Upper lobe of left lung (tissue), 6 donors: Measurements from ENCODE around the gene SMIM11. TPM values are rescaled to one million over a fixed set of nuclear protein-coding genes. Genes with fewer than 3 reads are reported as not detected.

Experiments used
- ATAC-seq, 2 donors: fragments of 200-7000 bp; cut with Tn5 transposase; one replicate each; pipeline ENCODE4 v1.9.1; 2022; ENCODE audit warnings: mild to moderate bottlenecking in 2 of 2, moderate library complexity in 2 of 2; ENCODE audit not compliant: low FRiP score in 2 of 2
- DNase-seq, 2 donors: peaks; one replicate each; pipeline ENCODE4 v3.0.0-alpha.2; 2019 to 2020
- H3K27ac ChIP-seq, 4 donors: fragments of 200-600 bp; sonication (generic); one replicate each; pipeline ENCODE4 v1.5.1; 2016 to 2019
- H3K27me3 ChIP-seq, 4 donors: fragments of 200-600 bp; sonication (generic); one replicate each; pipeline ENCODE4 v1.5.1; 2017 to 2019
- H3K36me3 ChIP-seq, 4 donors: fragments of 200-600 bp; sonication (generic); one replicate each; pipeline ENCODE4 v1.5.1; 2016 to 2019
- H3K4me1 ChIP-seq, 4 donors: fragments of 200-600 bp; sonication (generic); one replicate each; pipeline ENCODE4 v1.5.1; 2018 to 2019
- H3K4me3 ChIP-seq, 4 donors: fragments of 200-600 bp; sonication (generic); one replicate each; pipeline ENCODE4 v1.5.1; 2017 to 2019; ENCODE audit warnings: mild to moderate bottlenecking in 2 of 4, moderate library complexity in 1 of 4
- H3K9me3 ChIP-seq, 4 donors: fragments of 200-600 bp; sonication (generic); one replicate each; pipeline ENCODE4 v1.5.1; 2018 to 2019
- EP300 ChIP-seq, 4 donors: sonication (generic); formaldehyde crosslinking; IDR thresholded peaks; one replicate each; pipeline ENCODE4 v1.5.1; 2017; ENCODE audit warnings: antibody characterized with exemption in 4 of 4, control low read depth in 2 of 4
- POLR2A ChIP-seq, 4 donors: fragments of 450-650 bp; IDR thresholded peaks; one replicate each; pipeline ENCODE4 v1.5.1; 2016 to 2017; ENCODE audit warnings: antibody characterized with exemption in 4 of 4, mild to moderate bottlenecking in 2 of 4
- POLR2AphosphoS5 ChIP-seq, 2 donors: sonication (generic); formaldehyde crosslinking; IDR thresholded peaks; one replicate each; pipeline ENCODE4 v1.5.1; 2017; ENCODE audit warnings: antibody characterized with exemption in 2 of 2
- WGBS, 2 donors: methylation state at CpG; one replicate each; pipeline ENCODE4 v1.1.5; 2017 to 2018; 5-methylcytosine and 5-hydroxymethylcytosine counted together
- total RNA-seq, 6 donors: library from RNA; depleted of rRNA in 4 of 6; stranded (reverse); fragments of >200 nt in 4 of 6; gene quantifications; one replicate each; pipeline versions ENCODE4 v1.1.0 to v1.2.1, GENCODE V29; 2016 to 2021
- TF ChIP-seq, protein P1 (sequence below), 6 experiments: fragments of 450-650 bp in 4 of 6; fragments of 200-600 bp in 2 of 6; sonication (generic) in 2 of 6; IDR thresholded peaks; one replicate each; pipeline ENCODE4 v1.5.1; 2016 to 2019; ENCODE audit warnings: antibody characterized with exemption in 6 of 6
- donor health status: DM: no; HTN: no; CAD: no; lungs with moderate emphysema.
- donor health status: DM: no; HTN: yes; CAD: no; lungs with severe emphysema.

The SMIM11 gene
- total RNA-seq, 6 donors from 2014 or later, result 3.0 to 21.6 (median 8.0) TPM

DNA sequence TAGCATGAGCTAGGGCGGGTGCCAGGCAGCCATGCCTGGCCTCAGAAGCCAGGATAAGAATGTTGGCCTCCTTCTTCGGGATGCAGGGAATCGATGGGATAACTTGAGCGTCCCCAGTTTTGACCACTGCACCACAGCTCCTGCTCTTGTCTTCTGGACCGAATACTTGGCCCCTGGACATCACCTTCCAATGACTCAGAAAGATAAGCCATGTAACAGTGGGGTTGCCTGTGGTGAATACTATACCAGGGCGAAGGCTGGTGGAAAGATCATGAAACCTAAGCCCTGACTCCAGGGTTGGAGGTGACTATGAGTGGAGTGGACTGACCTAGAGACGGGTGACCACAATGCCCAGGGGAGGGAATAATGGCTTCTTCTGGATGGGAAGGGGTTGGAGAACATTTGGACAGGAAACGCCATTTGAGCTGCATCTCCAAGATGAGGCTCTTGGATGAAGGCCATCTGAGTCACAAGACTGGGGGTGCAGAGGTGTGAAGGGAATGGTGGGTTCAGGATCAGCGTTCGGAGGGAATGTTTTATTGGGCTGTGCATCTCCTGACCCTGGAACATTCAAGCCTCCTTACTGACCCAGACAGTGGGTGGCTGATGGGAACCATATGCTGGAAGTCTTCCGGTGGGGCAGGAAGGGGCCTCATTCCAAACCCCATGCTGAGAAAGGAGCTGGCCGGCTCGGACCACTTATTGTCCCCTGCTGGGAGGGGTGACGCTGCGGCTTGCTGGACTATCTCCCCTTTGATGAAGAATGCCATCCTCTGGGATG lies 30.0 kb upstream of the SMIM11 start:
- H3K4me3 ChIP-seq, result peak overlapping the region in 1 of 4 donors; percentile 10
- ATAC-seq, result peak in 1 of 2 donors; percentile 70
- peak overlapping the region; percentile 35 to 65 (median 60) for H3K27ac ChIP-seq
- TF ChIP-seq, protein P1, sequence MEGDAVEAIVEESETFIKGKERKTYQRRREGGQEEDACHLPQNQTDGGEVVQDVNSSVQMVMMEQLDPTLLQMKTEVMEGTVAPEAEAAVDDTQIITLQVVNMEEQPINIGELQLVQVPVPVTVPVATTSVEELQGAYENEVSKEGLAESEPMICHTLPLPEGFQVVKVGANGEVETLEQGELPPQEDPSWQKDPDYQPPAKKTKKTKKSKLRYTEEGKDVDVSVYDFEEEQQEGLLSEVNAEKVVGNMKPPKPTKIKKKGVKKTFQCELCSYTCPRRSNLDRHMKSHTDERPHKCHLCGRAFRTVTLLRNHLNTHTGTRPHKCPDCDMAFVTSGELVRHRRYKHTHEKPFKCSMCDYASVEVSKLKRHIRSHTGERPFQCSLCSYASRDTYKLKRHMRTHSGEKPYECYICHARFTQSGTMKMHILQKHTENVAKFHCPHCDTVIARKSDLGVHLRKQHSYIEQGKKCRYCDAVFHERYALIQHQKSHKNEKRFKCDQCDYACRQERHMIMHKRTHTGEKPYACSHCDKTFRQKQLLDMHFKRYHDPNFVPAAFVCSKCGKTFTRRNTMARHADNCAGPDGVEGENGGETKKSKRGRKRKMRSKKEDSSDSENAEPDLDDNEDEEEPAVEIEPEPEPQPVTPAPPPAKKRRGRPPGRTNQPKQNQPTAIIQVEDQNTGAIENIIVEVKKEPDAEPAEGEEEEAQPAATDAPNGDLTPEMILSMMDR (IDR thresholded peaks at IDR 0.05), result no peak
- TF ChIP-seq EP300 (IDR thresholded peaks at IDR 0.05), result no peak
- peak; percentile 19 to 34 for TF ChIP-seq POLR2AphosphoS5 (IDR thresholded peaks at IDR 0.05)
- no peaks in the 10 kb centered on the region for H3K36me3 ChIP-seq
- H3K4me1 ChIP-seq, result peaks cover 0 to 13% (median 8%) of the 10 kb centered on the region in 4 donors
- no peaks in the 10 kb centered on the region for H3K27me3 ChIP-seq
- DNase-seq, result no peak
- WGBS, 2 donors, result 77 to 88% methylated on average over 12 to 15 of the region's 15 CpGs
- no peaks in the 10 kb centered on the region for H3K9me3 ChIP-seq

DNA sequence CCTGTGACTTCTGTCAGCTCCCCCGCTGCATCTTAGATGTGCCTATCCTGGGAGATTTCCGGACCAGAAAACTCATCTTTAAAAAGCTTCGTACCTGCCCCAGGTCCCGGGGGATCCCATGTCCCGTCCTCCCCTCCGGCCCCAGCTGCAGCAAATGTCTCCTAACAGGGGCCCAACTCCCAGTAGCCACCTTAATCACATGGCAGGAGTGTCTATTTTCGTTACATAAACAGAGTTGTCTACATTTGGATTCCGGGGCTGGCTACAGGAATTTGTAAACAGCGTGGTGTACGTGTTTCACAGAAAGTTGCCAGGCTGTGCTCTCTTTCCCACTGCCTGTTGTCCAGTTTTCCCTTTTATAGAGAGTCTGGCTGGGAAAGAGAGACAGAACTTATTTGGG lies 29.4 kb upstream of the SMIM11 start:
- Histone ChIP-seq H3K9me3 (no peaks in the 10 kb centered on the region), H3K27me3 (no peaks in the 10 kb centered on the region), H3K27ac (peak overlapping the region; percentile 35 to 65 (median 60)), H3K36me3 (no peaks in the 10 kb centered on the region), H3K4me3 (peak overlapping the region in 1 of 4 donors; percentile 10), H3K4me1 (peaks cover 0 to 13% (median 8%) of the 10 kb centered on the region in 4 donors)
- TF ChIP-seq EP300 (IDR thresholded peaks at IDR 0.05), result no peak
- TF ChIP-seq POLR2A (IDR thresholded peaks at IDR 0.05), result no peak
- TF ChIP-seq, protein P1 (IDR thresholded peaks at IDR 0.05), result no peak
- no peak for TF ChIP-seq POLR2AphosphoS5 (IDR thresholded peaks at IDR 0.05)
- ATAC-seq (no peak), DNase-seq (peak in 1 of 2 donors; percentile 19)
- WGBS, 2 donors, result 76 to 80% methylated on average over 7 to 10 of the region's 10 CpGs

DNA sequence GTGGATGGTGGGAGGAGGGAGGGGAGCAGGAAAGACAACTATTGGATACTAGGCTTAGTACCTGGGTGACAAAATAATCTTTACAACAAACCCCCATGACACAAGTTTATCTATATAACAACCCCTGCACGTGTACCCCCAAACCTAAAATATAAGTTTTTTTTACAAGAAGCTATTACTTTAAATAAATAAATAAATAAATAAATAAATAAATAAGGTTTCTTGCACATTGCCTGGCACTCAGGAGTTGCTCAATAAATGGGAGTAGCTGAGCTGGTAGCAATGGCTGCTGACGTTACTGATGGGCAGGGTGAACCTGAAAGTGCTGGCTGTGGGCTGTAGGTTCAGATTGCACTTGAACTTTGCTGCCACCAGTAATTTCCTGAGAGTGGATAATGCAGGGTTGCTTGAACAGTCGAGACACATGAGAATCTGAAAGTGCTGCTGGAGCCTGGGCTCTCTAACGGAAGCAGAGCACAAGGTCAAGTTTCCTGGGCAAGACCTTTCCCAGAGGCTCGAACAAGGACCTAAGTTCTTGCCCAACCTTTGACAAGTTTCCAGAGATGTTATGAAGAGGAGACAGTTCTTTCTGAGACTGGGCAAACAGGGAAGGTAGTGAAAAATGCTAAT lies 26.3 kb upstream of the SMIM11 start:
- no peak for DNase-seq
- H3K27ac ChIP-seq, result no peak overlapping the region
- no peaks in the 10 kb centered on the region for H3K36me3 ChIP-seq
- WGBS, 2 donors, result 65 to 66% methylated on average over 5 of the region's 5 CpGs
- no peak for TF ChIP-seq EP300 (IDR thresholded peaks at IDR 0.05)
- no peak for TF ChIP-seq POLR2A (IDR thresholded peaks at IDR 0.05)
- TF ChIP-seq POLR2AphosphoS5 (IDR thresholded peaks at IDR 0.05), result no peak
- TF ChIP-seq, protein P1 (IDR thresholded peaks at IDR 0.05), result no peak
- H3K4me3 ChIP-seq, result no peak overlapping the region
- peaks cover 0 to 13% (median 8%) of the 10 kb centered on the region in 4 donors for H3K4me1 ChIP-seq
- no peaks in the 10 kb centered on the region for H3K9me3 ChIP-seq
- ATAC-seq, result no peak
- H3K27me3 ChIP-seq, result no peaks in the 10 kb centered on the region

DNA sequence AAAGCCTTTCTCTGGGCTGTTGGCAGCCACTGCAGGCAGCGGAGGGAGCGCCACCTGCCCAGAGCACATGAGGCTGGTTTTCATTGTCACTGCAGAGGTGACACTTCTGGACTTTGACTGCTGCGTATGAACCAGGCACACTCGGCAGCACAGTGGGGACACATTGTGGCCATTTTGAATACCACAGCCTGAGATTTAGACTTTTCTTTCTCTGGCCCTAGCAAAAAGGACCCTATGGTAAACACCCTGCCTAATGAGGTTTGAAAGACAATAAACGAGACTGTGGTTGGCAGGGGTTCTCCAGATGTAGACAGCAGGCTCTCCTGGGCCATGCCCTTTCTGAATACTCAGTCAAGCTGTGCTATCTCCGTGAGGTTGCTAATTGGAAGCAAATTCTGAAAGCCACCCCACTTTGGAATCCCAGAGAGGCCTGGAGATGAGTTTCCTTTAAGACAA lies 23.5 kb upstream of the SMIM11 start:
- 29 to 37% methylated on average over 6 of the region's 6 CpGs for WGBS, 2 donors
- Histone ChIP-seq H3K9me3 (no peaks in the 10 kb centered on the region), H3K4me1 (peaks cover 0 to 4% (median 0%) of the 10 kb centered on the region in 4 donors), H3K36me3 (no peaks in the 10 kb centered on the region), H3K4me3 (no peak overlapping the region), H3K27ac (no peak overlapping the region), H3K27me3 (no peaks in the 10 kb centered on the region)
- DNase-seq (peak in 1 of 2 donors; percentile 39), ATAC-seq (peak; percentile 49 to 60)
- no peak for TF ChIP-seq POLR2A (IDR thresholded peaks at IDR 0.05)
- TF ChIP-seq, protein P1 (IDR thresholded peaks at IDR 0.05), result peak in 4 of 6 experiments; percentile 28 to 61 (median 54)
